HepG2 (cell line): ENCODE measurements around the gene PCYT2. TPM values are rescaled to one million over a fixed set of nuclear protein-coding genes. Genes with fewer than 3 reads are reported as not detected.
A peak's percentile ranks its signal among the peaks of the same experiment; 100 is the strongest.

Experiments used
- ARNT ChIP-seq: fragments of 450-650 bp; IDR thresholded peaks from 2 replicates; pipeline ENCODE4 v1.6.1; 2017
- EEA1 ChIP-seq: sonication (generic); formaldehyde crosslinking; IDR thresholded peaks from 2 replicates; pipeline ENCODE4 v1.5.1; 2020; ENCODE audit warnings: mild to moderate bottlenecking, missing genetic modification reagents, borderline replicate concordance
- ERF ChIP-seq: IDR thresholded peaks from 2 replicates; pipeline ENCODE4 v1.6.1; 2018; ENCODE audit warnings: missing biosample characterization, missing genetic modification reagents
- RBFOX2 ChIP-seq: fragments of 200-400 bp; formaldehyde crosslinking; IDR thresholded peaks from 2 replicates; pipeline ENCODE4 v1.6.1; 2017; ENCODE audit warnings: low read depth, mild to moderate bottlenecking, low read length
- RFX3 ChIP-seq: IDR thresholded peaks from 2 replicates; pipeline ENCODE4 v1.6.1; 2016; ENCODE audit warnings: missing biosample characterization, missing genetic modification reagents
- ZNF12 ChIP-seq: sonication (generic); formaldehyde crosslinking; IDR thresholded peaks from 2 replicates; pipeline ENCODE4 v1.5.0; 2020; ENCODE audit warnings: missing genetic modification reagents
- ZNF337 ChIP-seq: sonication (generic); formaldehyde crosslinking; IDR thresholded peaks from 2 replicates; pipeline ENCODE4 v1.5.1; 2020; ENCODE audit warnings: missing genetic modification reagents, low read depth, mild to moderate bottlenecking, borderline replicate concordance
- ZNF607 ChIP-seq: sonication (generic); formaldehyde crosslinking; IDR thresholded peaks from 2 replicates; pipeline ENCODE4 v1.5.1; 2020; ENCODE audit warnings: missing genetic modification reagents, mild to moderate bottlenecking, borderline replicate concordance
- polyA plus RNA-seq, 8 experiments: library from polyadenylated mRNA; depleted of rRNA in 3 of 8; stranded (reverse) in 7 of 8; unstranded in 1 of 8; fragments of >200 nt; fragmentation: Illumina TruSeq in 4 of 8; extraction: Trizol in 4 of 8; gene quantifications; 2 replicates each; pipeline versions ENCODE4 v1.2.1 to v1.2.3, GENCODE V29; 2011 to 2016; ENCODE audit warnings: low read depth in 4 of 8, missing spikeins in 1 of 8, mixed read lengths in 1 of 8; ENCODE audit not compliant: insufficient read depth in 1 of 8
- total RNA-seq, 5 experiments: library from RNA; depleted of rRNA; stranded (reverse); fragments of >200 nt; fragmentation: Illumina TruSeq; extraction: Trizol; gene quantifications; 2 replicates each; pipeline ENCODE4 v1.2.3, GENCODE V29; 2016; ENCODE audit warnings: low read depth in 1 of 5
- TF ChIP-seq, protein P1 (sequence below): sonication (generic); formaldehyde crosslinking; IDR thresholded peaks from 2 replicates; pipeline ENCODE4 v1.4.0; 2020; ENCODE audit warnings: missing genetic modification reagents; ENCODE audit errors: not compliant biosample characterization
- TF ChIP-seq, protein P2 (sequence below): sonication (generic); formaldehyde crosslinking; IDR thresholded peaks from 2 replicates; pipeline ENCODE4 v1.4.0; 2020; ENCODE audit warnings: mild to moderate bottlenecking, missing genetic modification reagents
- TF ChIP-seq, protein P3 (sequence below): sonication (generic); formaldehyde crosslinking; IDR thresholded peaks from 2 replicates; pipeline ENCODE4 v1.4.0; 2020; ENCODE audit warnings: mild to moderate bottlenecking, missing genetic modification reagents

Gene PCYT2
- total and polyA plus RNA-seq, 2 of the 13 experiments (the other 11 are each of a cell fraction or from before 2014, with no cell fraction given) = 147 to 297 TPM

DNA sequence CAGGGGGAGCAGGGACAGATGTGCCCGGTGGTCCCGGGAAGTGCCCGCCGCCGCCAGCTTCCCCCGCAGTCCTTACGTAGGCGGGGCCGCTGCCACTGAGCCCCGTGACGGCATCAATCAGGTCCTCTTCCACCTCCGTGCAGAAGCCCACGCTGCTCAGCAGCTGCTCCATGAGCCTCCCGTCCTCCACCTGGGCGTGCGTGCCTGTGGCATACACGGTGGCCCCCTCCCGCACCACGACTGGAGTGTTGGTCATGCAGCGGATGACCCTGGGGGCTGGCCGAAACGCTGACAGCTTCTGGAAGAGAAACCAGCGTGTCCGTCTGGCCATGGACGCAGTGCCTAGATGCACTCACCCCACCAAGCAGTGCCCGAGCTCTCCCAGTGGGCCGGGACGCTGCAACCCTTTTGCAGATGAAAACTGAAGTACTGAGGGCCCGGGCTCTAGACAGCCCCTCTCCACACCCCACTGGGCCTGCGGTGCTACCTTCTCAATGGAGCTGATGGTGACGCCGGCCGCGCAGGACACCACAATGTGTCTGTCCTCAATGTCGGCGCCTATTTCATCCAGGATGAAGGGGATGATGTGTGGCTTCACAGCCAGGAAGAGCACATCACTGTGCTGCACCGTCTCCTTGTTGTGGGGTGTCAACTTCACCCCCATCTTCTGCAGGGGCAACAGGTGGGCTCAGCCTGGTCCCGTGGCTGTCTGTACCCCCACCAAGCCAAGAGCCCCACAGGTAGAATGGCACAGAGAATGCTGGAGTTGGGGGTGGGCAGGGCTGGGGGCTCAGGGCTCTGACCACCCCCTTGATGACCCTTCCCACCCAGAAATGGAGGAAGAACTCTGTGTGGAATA is 23.9 kb upstream of the PCYT2 start (continued):
- TF ChIP-seq, protein P1, sequence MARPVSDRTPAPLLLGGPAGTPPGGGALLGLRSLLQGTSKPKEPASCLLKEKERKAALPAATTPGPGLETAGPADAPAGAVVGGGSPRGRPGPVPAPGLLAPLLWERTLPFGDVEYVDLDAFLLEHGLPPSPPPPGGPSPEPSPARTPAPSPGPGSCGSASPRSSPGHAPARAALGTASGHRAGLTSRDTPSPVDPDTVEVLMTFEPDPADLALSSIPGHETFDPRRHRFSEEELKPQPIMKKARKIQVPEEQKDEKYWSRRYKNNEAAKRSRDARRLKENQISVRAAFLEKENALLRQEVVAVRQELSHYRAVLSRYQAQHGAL (CRISPR knock-in tag) = no peak
- TF ChIP-seq ARNT (no peak), ZNF12 (CRISPR knock-in tag) (no peak), RBFOX2 (peak; percentile 77), ZNF607 (no peak), ZNF337 (CRISPR knock-in tag) (no peak), ERF (CRISPR knock-in tag) (no peak), EEA1 (CRISPR knock-in tag) (0 out of 2 replicates have a peak, but pooled peaks have one; percentile 17), RFX3 (CRISPR knock-in tag) (no peak)
- TF ChIP-seq, protein P2, sequence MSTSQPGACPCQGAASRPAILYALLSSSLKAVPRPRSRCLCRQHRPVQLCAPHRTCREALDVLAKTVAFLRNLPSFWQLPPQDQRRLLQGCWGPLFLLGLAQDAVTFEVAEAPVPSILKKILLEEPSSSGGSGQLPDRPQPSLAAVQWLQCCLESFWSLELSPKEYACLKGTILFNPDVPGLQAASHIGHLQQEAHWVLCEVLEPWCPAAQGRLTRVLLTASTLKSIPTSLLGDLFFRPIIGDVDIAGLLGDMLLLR = no peak
- TF ChIP-seq, protein P3, sequence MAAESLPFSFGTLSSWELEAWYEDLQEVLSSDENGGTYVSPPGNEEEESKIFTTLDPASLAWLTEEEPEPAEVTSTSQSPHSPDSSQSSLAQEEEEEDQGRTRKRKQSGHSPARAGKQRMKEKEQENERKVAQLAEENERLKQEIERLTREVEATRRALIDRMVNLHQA (CRISPR knock-in tag) = no peak
